GM19395 (cell line): ENCODE measurements around the gene LRRN2.

ENCODE experiments used
- ATAC-seq: cut with Tn5 transposase; IDR thresholded peaks from one replicate; pipeline ENCODE4 v1.9.1; 2021; ENCODE audit warnings: mild to moderate bottlenecking, moderate library complexity; ENCODE audit not compliant: unreplicated experiment

Gene LRRN2

GRCh38 chr1:204664384-204664651 is 21.2 kb downstream of the LRRN2 start:
- ATAC-seq, result no peak

DNA sequence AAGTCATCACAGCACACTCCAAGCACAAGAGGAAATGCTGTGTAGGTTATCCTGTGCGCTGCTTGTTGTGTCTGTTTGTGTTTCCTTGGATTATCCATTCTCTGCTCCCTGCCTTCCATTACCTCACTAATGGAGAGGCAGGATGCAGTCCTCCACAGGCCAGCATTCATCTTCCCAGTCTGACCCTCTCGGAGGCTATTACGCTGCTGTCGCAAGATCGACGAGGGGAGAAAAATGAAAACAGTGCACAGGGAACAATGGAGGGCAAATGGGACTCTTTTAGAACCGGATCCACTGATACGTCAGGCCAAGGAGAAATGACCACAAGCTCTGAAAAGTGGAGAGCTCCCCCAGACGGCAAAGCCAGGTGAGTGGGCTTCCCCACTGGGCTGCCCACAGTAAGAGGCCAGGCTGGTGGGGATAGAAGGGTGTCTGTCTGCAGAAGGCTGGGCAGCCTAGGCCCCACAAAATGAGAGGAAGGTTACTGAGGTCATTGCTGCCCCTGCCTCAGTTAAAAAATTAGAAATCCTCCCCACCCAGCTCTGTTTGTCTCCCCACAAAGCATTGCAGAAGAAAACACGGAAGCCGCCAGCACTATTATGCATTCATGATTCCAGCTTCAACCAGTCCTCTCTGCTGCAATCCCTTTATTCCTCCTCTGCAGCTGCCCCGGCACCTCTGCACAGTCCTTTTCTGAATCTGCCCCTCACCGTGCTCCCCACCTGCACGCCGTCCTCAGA is 21.7 kb downstream of the LRRN2 start:
- ATAC-seq, result no peak

DNA sequence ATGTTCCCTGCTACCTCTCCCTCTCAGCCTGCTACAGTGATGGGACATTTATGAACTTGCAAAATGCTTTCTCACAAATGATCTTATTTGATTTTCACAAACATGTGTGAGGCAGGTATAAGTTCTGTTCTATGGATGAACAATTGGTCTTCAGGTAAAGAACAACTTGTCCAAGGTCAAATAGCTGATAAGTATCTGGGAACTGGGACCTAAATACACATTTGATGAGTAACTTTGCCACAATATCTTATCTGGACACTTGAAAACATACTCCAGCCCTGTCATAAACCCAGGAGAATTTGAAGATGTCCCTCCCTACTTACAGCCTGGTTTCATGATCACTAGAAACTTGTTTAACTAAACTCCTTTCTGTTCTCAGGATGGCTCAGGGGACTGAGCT is 23.0 kb downstream of the LRRN2 start:
- no peak for ATAC-seq

DNA sequence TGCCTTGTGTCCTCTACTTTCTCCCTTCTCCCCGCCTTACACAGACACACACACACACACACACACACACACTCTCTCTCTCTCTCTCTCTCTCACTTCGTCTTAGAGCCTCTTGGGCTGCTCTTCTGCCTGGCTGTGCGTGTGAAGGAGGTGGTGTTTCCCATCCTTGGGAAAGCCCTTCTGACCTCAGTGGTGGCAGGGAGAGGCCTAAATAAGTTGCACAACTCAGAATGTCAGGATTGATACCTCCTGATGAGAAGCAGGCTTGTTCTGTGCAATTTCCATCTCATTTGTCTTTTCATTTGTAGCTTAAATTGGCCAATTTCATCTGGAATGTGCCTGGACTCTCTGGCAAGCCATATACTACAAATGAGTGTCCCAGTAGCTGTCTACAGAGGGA is 25.0 kb downstream of the LRRN2 start:
- no peak for ATAC-seq

- ATAC-seq, result no peak
These were observed 26.5 kb downstream of the LRRN2 start for GRCh38 chr1:204659056-204659455.

DNA sequence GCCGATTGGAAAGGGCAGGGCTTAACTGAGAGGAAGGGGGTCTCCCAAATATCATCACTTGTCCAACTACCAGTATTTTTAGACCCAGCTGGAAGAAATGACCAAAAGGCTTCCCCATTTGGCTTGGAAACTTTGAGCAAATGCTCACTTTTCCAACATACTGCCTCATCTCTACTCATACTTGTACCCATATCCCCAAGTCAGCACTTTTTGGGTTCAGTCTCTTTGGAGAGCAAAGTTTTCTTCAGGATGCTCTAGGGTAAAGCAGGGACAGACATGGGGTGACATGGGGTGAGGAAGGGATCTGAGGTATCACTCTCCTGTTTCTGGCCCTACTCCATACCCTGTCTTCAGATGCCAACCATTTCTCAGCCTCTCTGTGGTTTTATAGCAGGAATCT is 27.2 kb downstream of the LRRN2 start:
- no peak for ATAC-seq

- ATAC-seq, result no peak
These were observed 31.8 kb downstream of the LRRN2 start for GRCh38 chr1:204653590-204654340.

- ATAC-seq, result no peak
These were observed 33.0 kb downstream of the LRRN2 start for GRCh38 chr1:204652497-204652896.

DNA sequence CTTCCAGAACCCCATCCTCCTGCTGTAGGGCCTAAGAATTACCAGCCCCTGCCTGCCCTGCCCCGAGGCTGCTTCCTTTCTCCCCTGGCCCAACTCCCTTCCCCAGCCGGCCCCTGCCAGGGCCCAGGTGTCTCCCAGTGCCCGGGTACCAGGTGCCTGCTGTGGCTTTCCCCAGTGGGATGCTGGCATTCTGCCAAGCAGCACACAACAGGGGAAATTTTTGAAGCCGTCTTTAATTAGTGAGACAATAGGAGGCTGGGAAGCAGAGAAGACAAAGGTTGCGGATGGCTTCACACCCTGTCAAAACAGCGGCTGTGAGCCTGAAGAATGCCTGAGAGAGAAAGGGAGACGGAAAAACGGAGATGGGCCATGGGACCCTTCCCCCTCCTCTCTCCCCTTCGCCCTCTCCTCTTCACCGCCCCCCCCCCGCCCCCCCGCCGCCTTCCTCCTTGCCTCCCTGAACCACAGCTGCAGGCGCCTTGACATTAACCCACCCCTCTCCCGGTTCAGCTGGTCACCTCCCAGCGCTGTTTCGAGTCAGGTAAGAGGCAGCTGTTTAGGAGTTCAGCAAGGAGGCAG is 33.6 kb downstream of the LRRN2 start:
- no peak for ATAC-seq

- no peak for ATAC-seq
These were observed 34.5 kb downstream of the LRRN2 start for GRCh38 chr1:204650911-204651570.

GRCh38 chr1:204649721-204650521 is 35.6 kb downstream of the LRRN2 start:
- ATAC-seq, result no peak

DNA sequence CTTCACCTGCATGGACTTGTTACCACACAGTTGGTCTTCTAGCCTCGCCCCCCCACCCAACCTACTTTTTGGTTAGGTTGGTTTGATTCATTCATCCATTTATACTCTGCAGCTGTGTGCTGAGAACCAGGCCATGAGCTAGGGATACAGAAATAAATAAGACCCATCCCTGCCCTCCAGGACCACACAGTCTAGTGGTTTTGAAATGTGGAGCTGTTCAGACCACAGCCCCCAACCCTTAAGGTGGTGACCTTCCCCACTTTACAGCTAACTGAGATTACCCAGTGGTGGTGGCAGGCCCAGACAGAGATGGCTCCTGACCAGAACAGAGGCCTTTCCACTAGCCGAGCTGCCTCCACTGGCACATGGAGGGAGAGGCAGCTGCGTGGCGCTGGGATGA is 37.0 kb downstream of the LRRN2 start:
- ATAC-seq, result no peak

DNA sequence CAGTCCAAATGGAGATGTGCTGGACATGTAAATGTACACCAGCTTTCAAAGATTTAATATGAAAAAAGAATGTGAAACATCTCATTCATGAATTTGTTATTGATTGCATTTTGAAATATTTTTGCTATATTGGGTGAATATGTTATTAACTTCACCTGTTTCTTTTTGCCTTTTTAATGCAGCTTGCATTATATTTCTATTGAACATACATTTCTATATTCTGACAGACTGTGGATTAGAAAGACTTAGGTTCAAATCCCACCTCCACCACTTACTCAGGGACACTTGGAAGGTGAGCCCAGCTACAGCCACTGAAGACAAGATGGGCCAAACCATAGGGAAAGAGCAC is 37.8 kb downstream of the LRRN2 start:
- no peak for ATAC-seq

- no peak for ATAC-seq
These were observed 38.3 kb downstream of the LRRN2 start for GRCh38 chr1:204647114-204647804.

- no peak for ATAC-seq
These were observed 39.9 kb downstream of the LRRN2 start for GRCh38 chr1:204645666-204646065.

DNA sequence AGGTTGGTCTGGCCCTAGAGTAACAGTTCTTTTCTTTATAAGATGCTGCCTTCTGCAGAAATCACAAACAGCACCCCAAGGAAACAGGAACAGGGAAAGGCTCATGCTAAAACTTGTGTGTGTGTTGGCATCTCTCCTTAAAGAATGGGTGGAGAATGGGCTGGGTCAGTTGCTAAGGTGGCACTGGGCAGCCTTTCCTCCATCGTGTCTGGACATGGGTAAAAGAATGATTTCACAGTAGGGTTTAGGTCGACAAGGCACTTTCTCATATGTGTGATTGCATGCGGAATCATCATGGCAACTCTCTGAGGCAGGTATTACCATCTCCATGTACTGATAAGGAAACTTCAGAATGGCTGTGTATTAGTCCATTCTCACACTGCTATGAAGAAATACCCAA is 40.3 kb downstream of the LRRN2 start:
- ATAC-seq, result no peak

DNA sequence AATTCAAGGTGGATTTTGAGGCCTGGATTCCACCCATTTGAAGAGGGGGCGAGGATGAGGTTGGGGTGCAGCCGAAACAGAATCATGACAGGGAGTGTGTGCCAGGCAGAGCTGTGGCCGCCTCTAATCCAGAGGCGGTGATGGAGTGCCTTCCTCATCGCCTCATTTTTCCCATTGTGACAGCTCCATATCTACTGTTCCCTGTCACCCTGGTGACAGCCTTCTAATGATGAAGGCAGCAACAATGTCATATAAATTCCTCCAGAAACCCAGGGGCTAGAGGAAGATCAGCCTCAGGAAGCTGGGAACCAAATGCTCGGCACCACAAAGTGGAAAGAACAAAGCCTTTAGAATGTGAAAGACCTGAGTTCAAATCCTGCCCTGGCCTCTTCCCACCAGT is 42.0 kb downstream of the LRRN2 start:
- no peak for ATAC-seq

- ATAC-seq, result no peak
These were observed 43.6 kb downstream of the LRRN2 start for GRCh38 chr1:204641936-204642335.

DNA sequence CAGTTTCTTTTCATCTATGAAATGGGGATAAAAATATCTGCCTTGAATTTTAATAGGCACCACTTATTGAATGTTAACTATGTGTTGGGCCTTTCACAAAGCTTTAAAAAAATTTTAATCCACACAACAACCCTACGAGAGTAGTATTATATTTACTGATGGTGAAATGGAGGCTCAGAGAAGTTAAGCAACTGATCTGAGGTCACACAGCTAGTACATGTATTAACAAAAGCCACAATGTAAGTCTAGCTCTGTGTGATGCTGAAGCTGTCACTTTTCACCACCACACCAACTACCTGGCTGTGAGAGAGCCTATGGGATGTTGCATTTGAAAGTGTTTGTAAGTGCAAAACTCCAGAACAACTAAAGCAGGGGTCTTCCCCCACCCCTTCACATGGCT is 44.1 kb downstream of the LRRN2 start:
- ATAC-seq, result no peak

GRCh38 chr1:204640578-204640977 is 45.0 kb downstream of the LRRN2 start:
- ATAC-seq, result no peak
